ENCODE measurements around the gene C1QB.

The C1QB gene

DNA sequence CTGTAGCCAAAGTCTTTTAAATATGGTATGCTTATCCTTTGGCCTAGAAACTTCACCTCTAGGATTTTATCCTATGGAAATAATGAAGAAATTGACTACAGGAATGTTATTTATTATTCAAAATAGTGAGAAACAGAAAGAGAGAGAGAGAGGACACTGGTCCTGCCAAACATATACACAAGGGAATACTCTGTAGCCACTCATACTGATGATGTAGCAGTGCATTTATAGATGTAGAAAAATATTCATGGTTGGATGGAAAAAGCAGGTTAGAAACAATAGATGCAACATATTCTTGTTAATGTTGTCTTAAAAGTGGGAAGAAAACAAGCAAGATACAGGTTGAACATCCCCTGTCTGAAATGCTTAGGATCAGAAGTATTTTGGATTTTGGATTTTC, 35.4 kb downstream of the C1QB start:
- no peak for DNase-seq (ENCODE audit: low read depth)
- no peak overlapping the region for H3K4me3 ChIP-seq (ENCODE audit: low read length)
- TF ChIP-seq, protein P1, sequence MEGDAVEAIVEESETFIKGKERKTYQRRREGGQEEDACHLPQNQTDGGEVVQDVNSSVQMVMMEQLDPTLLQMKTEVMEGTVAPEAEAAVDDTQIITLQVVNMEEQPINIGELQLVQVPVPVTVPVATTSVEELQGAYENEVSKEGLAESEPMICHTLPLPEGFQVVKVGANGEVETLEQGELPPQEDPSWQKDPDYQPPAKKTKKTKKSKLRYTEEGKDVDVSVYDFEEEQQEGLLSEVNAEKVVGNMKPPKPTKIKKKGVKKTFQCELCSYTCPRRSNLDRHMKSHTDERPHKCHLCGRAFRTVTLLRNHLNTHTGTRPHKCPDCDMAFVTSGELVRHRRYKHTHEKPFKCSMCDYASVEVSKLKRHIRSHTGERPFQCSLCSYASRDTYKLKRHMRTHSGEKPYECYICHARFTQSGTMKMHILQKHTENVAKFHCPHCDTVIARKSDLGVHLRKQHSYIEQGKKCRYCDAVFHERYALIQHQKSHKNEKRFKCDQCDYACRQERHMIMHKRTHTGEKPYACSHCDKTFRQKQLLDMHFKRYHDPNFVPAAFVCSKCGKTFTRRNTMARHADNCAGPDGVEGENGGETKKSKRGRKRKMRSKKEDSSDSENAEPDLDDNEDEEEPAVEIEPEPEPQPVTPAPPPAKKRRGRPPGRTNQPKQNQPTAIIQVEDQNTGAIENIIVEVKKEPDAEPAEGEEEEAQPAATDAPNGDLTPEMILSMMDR (IDR thresholded peaks at IDR 0.05; ENCODE audit: insufficient read depth, low read depth, low read length, missing control alignments) = no peak

DNA sequence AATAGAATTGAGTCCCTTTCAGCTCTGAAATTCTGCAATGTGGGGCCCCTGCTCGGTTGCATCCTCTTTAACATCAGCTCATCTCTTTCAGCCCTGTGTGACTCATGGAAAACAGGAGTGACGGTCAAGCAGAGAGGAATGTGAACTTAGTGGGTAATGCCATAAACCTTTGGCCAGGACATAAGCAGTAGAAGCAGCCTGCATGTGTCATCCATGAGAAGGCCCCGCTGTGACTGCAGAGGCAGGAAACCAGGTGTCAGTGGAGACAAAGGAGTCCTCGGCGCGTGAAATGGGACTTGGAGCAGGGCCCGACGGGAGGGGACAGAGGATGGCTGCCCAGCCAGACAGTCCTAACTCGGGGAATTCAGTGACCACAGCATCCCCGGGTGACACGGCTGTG, 36.5 kb downstream of the C1QB start:
- peak; percentile 66 for DNase-seq (ENCODE audit: low read depth)
- TF ChIP-seq, protein P1 (IDR thresholded peaks at IDR 0.05; ENCODE audit: insufficient read depth, low read depth, low read length, missing control alignments) = no peak

DNA sequence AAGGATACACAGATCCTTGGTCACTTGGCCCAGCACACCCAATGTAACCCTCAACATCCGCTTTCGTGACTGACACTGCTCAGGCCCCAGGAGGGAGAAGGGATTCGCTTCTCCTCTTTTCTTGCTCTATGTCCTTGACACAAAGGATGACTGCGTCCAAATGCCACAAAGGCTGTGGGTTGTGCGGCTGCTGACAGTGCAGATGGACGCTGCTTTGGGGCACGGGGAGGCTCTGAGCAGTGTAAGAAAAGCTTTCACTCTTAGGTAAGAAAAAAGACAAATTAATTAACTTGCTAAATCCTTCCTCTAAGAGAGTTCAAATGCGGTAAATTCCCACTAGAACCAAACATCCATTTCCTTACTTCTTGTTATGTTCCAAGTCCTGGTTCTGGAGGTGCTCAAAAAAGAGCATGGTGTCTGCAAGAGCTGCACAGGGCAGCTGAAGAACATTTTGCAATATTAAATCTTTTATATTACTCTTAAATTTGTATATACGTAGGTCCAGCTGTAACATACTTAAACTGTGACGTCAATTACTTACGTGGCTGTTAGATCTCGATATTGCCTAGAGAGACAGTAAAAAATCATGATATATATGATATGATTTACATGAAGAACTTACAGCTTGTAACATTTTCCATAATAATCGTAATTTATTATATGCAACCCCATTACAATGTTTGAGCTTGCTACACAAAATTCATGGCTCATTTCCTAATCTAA, 38.2 kb downstream of the C1QB start:
- no peak overlapping the region for H3K4me3 ChIP-seq (ENCODE audit: low read length)
- DNase-seq (ENCODE audit: low read depth) = no peak
- TF ChIP-seq, protein P1 (IDR thresholded peaks at IDR 0.05; ENCODE audit: insufficient read depth, low read depth, low read length, missing control alignments) = no peak

More for the DNA sequence above, 36.5 kb downstream of the C1QB start:
- no peak overlapping the region for H3K4me3 ChIP-seq (ENCODE audit: low read length)

- DNase-seq (ENCODE audit: low read depth) = no peak
- H3K4me3 ChIP-seq (ENCODE audit: low read length) = no peak overlapping the region
- TF ChIP-seq, protein P1 (IDR thresholded peaks at IDR 0.05; ENCODE audit: insufficient read depth, low read depth, low read length, missing control alignments) = no peak
Measured at GRCh38 chr1:22694172-22694571, 41.1 kb downstream of the C1QB start.

DNA sequence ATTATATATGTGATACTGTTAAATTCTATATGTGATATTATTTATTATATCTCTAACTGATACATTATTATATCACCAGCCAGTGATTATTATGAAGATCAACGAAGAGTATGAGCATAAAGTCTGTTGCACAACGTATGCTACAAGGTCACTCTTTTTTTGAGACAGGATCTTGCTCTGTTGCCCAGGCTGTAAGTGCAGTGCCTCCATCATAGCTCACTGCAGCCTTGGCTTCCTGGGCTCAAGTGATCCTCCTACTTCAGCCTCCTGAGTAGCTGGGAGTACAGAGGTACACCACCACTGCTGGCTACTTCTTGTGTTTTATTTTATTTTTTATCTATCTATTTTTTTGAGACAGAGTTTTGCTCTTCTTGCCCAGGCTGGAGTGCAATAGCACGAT, 43.6 kb downstream of the C1QB start:
- DNase-seq (ENCODE audit: low read depth) = no peak
- H3K4me3 ChIP-seq (ENCODE audit: low read length) = no peak overlapping the region
- TF ChIP-seq, protein P1 (IDR thresholded peaks at IDR 0.05; ENCODE audit: insufficient read depth, low read depth, low read length, missing control alignments) = no peak

- DNase-seq (ENCODE audit: low read depth) = no peak
- H3K4me3 ChIP-seq (ENCODE audit: low read length) = no peak overlapping the region
- TF ChIP-seq, protein P1 (IDR thresholded peaks at IDR 0.05; ENCODE audit: insufficient read depth, low read depth, low read length, missing control alignments) = no peak
Measured at GRCh38 chr1:22697980-22698379, 44.9 kb downstream of the C1QB start.

Data from epithelial cell of esophagus (primary cell).